NCI-H526 (cell line): ENCODE measurements around the gene ZNRF1.

ENCODE experiments used
- DNase-seq, 2 experiments: peaks; one replicate each; lab custom pipeline; 2025; lab: John Stamatoyannopoulos, UW

Gene ZNRF1

GRCh38 chr16:75160386-75160785, 161.6 kb downstream of the ZNRF1 start:
- DNase-seq = no peak
